Iris pigment epithelial cell (primary cell): ENCODE data around the gene BYSL.
A peak's percentile ranks its signal among the peaks of the same experiment; 100 is the strongest.

ENCODE experiments used
- DNase-seq: peaks from one replicate; pipeline ENCODE4 v3.0.0-alpha.2; 2011; ENCODE audit warnings: low read depth

The BYSL gene

GRCh38 chr6:41914869-41915530 is 6.3 kb upstream of the BYSL start:
- no peak for DNase-seq

GRCh38 chr6:41917528-41917927 is 3.8 kb upstream of the BYSL start:
- DNase-seq: peak; percentile 97

GRCh38 chr6:41921712-41921998 is 356 bp downstream of the BYSL start:
- DNase-seq: no peak

GRCh38 chr6:41922154-41922553 is 855 bp downstream of the BYSL start:
- DNase-seq: no peak

- no peak for DNase-seq
Observed at GRCh38 chr6:41927253-41927652, 6.0 kb downstream of the BYSL start.

- no peak for DNase-seq
Observed at GRCh38 chr6:41929924-41930323, 8.6 kb downstream of the BYSL start.

GRCh38 chr6:41931792-41932191 is 10.5 kb downstream of the BYSL start:
- no peak for DNase-seq

GRCh38 chr6:41932378-41932777 is 11.1 kb downstream of the BYSL start:
- no peak for DNase-seq

- DNase-seq: no peak
Observed at GRCh38 chr6:41934278-41935192, 13.2 kb downstream of the BYSL start.

GRCh38 chr6:41935193-41935574 is 13.9 kb downstream of the BYSL start:
- no peak for DNase-seq

GRCh38 chr6:41935685-41936072 is 14.4 kb downstream of the BYSL start:
- no peak for DNase-seq

- peak; percentile 96 for DNase-seq
Observed at GRCh38 chr6:41936073-41936837, 15.0 kb downstream of the BYSL start.

GRCh38 chr6:41937472-41937860 is 16.2 kb downstream of the BYSL start:
- no peak for DNase-seq

GRCh38 chr6:41937861-41938574 is 16.7 kb downstream of the BYSL start:
- DNase-seq: peak; percentile 33

- no peak for DNase-seq
Observed at GRCh38 chr6:41938590-41939175, 17.4 kb downstream of the BYSL start.

GRCh38 chr6:41939176-41939847 is 18.0 kb downstream of the BYSL start:
- peak; percentile 47 for DNase-seq

GRCh38 chr6:41939848-41940758 is 18.8 kb downstream of the BYSL start:
- peak; percentile 58 for DNase-seq

- peak; percentile 44 for DNase-seq
Observed at GRCh38 chr6:41940759-41941279, 19.5 kb downstream of the BYSL start.

- DNase-seq: peak; percentile 95
Observed at GRCh38 chr6:41941280-41942066, 20.2 kb downstream of the BYSL start, which contains the start of gene CCND3. CCND3 (minus strand) TSS chr6:41941808; CDS start chr6:41941649, 159 bp downstream.
